Measurements from ENCODE around the gene TRIM69.

The TRIM69 gene

DNA sequence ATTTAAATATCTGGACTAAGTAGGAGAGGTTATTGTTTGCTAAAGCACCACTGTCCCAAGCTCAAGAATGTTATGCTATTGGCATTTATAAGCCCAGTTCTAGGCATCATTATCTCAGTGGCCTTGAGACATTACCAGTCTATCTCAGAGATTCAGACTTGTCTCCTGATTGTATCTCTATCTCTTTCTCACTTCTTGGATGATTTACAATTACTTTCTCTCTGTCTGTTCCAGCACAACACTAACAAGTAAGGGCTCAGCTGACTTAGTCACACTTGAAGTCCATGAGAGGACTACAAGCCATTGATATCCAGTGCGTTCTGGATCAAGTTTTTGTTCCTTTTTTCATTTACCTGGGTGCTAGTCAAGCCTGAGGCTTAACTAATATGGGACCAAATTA is 60.2 kb downstream of the TRIM69 start:
- FAIRE-seq, result no peak

DNA sequence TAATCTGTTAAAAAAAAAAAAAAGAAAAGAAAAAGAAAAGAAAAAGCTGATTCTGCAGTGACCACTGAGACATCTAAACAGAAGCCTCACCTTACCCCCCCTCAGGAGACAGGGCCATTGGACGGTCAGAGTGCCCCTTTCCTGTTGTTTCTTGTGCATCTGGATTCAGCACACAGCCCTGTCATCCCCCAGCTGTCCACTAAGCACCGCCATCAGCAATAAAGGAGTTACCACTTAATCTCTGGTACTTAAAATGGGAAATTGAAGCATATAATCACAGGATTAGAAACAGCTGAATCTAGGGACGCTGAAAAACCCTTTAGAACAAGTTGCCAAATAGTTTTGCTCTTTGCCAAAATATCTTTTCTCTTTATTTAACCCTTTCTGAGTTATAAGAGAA is 62.5 kb downstream of the TRIM69 start:
- FAIRE-seq, result no peak
- no peak for DNase-seq (ENCODE audit: extremely low spot score, insufficient read length, low read depth)

More for the DNA sequence above, 60.2 kb downstream of the TRIM69 start:
- DNase-seq (ENCODE audit: extremely low spot score, insufficient read length, low read depth), result no peak

DNA sequence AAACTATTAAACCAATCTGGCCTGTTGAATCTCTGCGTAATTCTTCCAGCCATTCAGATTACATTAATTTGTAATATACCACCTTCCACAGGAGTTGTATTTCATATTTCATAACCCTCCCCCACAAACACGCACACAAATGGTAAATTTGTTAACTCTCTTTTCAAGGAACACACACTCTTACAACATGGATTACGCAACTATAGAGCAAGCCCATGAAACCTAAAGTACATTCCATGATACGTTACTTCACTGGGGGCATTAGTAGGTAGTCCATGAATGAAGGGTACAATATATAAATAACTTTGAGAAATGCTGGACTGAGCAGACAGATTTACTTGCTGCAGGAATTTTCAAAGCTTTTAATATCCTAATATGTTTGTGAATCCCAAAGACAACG is 65.0 kb downstream of the TRIM69 start:
- DNase-seq (ENCODE audit: extremely low spot score, insufficient read length, low read depth) (no peak), FAIRE-seq (no peak)

DNA sequence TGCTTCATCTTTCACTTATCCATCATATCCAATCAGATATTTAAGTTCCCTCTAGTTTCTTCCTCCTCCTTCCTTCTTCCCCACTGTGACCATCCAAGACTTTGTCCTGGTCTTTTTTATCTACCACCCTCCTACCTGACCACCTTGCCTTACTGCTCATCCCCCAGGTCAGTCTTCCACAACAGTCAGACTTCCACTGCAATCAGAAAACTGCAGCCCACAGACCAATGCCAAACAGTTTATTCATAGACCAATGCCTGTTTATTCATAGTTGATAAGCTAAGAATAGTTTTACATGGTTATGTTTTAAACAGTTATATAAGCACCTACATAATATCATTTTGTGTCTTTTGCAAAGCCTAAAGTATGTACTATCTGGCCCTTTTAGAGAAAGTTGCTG is 65.5 kb downstream of the TRIM69 start:
- FAIRE-seq, result no peak
- no peak for DNase-seq (ENCODE audit: extremely low spot score, insufficient read length, low read depth)

DNA sequence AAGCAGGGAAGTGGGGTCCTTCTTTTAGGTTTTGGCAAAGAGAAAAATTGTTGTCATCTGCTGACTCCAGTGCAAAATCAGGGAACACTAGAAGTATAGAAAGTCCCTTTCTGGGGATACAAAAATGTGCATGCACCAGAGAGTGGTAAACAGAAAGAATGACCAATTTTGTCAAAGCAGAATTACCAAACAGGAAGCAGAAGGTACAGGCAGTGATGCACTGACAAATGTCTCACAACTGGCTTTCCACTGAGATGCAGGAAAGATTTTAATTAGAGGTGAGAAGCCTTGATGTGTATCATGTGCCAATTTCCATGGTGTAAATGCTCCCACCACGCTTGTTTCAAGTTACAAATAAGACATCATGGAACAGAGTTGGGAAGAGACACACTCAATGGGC is 66.0 kb downstream of the TRIM69 start:
- FAIRE-seq (peak; percentile 58), DNase-seq (ENCODE audit: extremely low spot score, insufficient read length, low read depth) (no peak)

DNA sequence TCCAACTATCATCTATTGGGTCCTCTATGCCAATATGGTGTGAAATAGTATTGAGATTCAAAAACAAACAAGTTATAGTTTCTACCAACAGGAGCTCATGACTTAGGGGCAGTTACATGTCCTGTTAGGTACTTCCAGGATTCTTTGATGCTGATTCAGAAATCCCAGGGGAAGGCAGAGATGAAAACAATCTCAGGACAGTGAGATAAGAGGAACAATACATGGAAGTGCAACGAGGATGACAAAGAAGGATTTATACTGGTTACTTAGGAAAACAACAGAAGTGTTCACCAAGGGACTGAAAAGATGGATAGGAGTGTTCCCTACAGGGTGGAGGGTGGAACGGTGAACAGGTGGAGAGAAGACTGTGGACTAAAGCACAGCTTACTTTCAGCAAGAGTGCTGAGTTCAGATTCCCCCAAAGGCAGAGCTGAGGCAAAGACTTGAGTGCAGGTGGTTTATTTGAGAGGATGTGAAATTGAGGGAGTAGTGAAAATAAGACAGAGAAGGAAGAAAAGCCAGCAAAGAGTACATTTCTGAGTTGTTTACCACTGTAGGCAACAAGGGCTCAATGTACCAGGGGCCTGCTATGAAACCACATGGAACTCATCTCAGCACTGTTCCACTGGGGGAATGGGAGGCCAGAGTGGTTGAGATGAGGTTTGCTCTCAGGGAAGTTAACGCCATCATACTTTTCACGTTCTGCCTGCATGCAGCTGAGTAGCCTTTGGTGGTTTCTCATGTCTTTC is 68.1 kb downstream of the TRIM69 start:
- no peak for DNase-seq (ENCODE audit: extremely low spot score, insufficient read length, low read depth)
- FAIRE-seq, result peak; percentile 67

DNA sequence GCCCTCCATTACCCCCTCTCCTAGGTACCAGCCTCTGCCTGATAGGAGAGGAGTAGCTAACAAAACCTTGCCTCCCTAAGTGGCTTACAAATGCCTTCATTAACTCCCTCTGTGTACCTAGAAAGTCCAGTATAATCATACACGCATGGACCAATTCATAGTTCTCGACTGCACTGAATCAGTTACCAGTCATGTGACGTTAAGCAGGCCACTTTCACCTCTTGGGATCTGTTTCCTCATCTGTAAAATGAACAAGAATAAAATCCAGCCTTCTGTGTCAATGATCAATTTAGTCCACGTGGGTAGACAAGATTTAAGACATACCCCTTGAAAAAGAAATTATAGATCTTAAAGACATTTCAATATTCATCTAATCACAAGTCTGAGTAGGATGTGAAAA is 72.2 kb downstream of the TRIM69 start:
- DNase-seq (ENCODE audit: extremely low spot score, insufficient read length, low read depth) (no peak), FAIRE-seq (no peak)

DNA sequence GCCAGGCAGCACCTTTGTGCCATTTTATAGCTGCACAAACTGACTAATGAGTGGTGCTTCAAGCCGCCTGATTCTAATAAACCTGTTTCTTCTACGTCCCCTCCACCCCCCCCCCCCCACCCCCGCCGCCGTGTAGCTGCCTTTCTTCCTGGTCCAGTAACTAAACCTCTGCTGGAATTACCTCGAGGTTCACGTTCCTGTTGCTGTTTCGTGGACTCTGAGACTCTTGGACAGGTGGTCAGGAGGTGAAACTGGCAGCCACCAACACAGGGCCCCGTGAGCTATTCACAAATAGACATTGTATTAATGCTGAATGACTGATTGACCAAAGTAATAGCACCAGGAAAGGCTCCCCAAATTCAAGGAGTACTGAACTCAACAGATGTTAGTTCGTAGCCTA is 73.9 kb downstream of the TRIM69 start:
- no peak for FAIRE-seq

DNA sequence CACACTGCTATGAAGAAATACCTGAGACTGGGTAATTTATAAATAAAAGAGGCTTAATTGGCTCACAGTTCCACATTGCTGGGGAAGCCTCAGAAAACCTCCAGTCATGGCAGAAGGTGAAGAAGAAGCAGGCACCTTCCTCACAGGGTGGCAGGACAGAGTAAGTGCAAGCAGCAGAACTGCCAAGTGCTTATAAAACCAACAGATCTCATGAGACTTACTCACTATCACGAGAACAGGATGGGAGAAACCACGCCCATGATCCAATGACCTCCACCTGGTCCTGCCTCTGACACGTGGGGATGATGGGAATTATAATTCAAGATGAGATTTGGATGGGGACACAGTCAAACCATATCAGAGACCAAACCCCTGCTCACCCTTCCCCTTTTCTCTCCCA is 75.0 kb downstream of the TRIM69 start:
- DNase-seq (ENCODE audit: extremely low spot score, insufficient read length, low read depth), result no peak
- FAIRE-seq, result no peak

More for the DNA sequence above, 73.9 kb downstream of the TRIM69 start:
- DNase-seq (ENCODE audit: extremely low spot score, insufficient read length, low read depth), result no peak

DNA sequence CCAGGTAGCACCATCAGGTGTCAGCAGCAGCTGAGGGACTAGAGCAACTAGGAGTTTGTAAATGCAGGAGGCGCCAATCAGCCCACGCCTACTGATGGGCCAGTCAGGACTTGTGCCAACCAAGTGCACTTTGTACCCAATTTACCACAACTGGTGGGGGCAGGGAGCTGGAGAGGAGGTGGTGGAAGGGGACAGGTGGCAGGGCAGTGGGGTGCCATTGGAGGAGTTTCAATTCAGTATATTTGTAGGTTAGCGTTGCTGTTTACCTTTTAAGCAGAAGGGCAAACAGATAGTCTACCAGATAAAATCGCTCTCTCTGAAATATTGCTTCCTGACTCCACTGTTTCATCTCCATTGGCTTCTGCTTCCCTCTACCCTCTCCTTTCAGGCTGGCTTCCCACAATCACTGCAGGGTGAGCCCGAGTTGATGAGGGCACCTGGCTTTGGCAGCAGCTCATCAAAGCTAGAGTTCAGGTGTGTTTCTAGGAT is 75.7 kb downstream of the TRIM69 start:
- DNase-seq (ENCODE audit: extremely low spot score, insufficient read length, low read depth), result no peak
- no peak for FAIRE-seq

DNA sequence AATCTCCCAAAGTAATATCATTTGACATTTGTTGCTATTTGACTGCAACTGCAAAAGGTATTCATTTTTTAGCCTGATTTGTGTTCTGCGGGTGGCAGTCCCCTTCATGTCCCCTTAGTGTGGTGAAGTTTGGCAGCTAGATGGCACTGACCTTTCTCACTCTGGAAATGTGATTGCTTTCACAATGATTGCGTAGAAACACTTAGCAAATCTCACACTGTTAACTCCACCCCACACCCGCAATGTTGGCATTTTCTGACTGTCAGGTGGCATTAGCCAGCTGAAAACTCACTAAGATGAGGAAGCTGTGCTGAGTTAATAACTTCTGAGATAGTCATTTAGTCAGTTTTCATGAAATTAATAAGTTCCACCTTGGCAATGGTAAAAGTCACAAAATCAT is 76.9 kb downstream of the TRIM69 start:
- FAIRE-seq (peak; percentile 52), DNase-seq (ENCODE audit: extremely low spot score, insufficient read length, low read depth) (no peak)
